Smooth muscle cell (in vitro differentiated cells): Measurements from ENCODE around the gene LRRK1. TPM values are rescaled to one million over a fixed set of nuclear protein-coding genes. Genes with fewer than 3 reads are reported as not detected.

Experiments
- DNase-seq: peaks from one replicate; lab custom pipeline; 2025; ENCODE audit not compliant: unreplicated experiment; lab: John Stamatoyannopoulos, UW
- H2AFZ ChIP-seq: fragments of 200-600 bp; sonication (generic); 2 replicates; pipeline ENCODE4 v1.6.0; 2016; ENCODE audit warnings: antibody characterized with exemption, low read depth, mild to moderate bottlenecking
- H3F3A ChIP-seq: fragments of 200-600 bp; sonication (generic); 2 replicates; pipeline ENCODE4 v1.6.0; 2017; ENCODE audit warnings: antibody characterized with exemption, low read depth
- H3K27ac ChIP-seq: fragments of 200-600 bp; sonication (generic); 2 replicates; pipeline ENCODE4 v1.5.1; 2016; ENCODE audit warnings: low read depth, mild to moderate bottlenecking
- H3K27me3 ChIP-seq: fragments of 200-600 bp; sonication (generic); 2 replicates; pipeline ENCODE4 v1.6.1; 2016; ENCODE audit warnings: low read depth, mild to moderate bottlenecking
- H3K36me3 ChIP-seq: fragments of 200-600 bp; sonication (generic); 2 replicates; pipeline ENCODE4 v1.5.1; 2016; ENCODE audit warnings: low read depth
- H3K4me1 ChIP-seq: fragments of 200-600 bp; sonication (generic); 2 replicates; pipeline ENCODE4 v1.5.1; 2016; ENCODE audit warnings: low read depth
- H3K4me2 ChIP-seq: fragments of 200-600 bp; sonication (generic); 2 replicates; pipeline ENCODE4 v1.6.0; 2016; ENCODE audit warnings: mild to moderate bottlenecking
- H3K4me3 ChIP-seq: fragments of 200-600 bp; sonication (generic); 2 replicates; pipeline ENCODE4 v1.5.1; 2016; ENCODE audit warnings: mild to moderate bottlenecking
- H3K79me2 ChIP-seq: fragments of 200-600 bp; sonication (generic); 2 replicates; pipeline ENCODE4 v1.6.0; 2016; ENCODE audit warnings: low read depth, mild to moderate bottlenecking
- H3K9ac ChIP-seq: fragments of 200-600 bp; sonication (generic); 2 replicates; pipeline ENCODE4 v1.6.0; 2016; ENCODE audit warnings: low read depth
- H3K9me3 ChIP-seq: fragments of 200-600 bp; sonication (generic); replicated peaks from 2 replicates; pipeline ENCODE4 v1.5.1; 2016; ENCODE audit warnings: low read depth
- H4K20me1 ChIP-seq: fragments of 200-600 bp; sonication (generic); 2 replicates; pipeline ENCODE4 v1.6.0; 2016; ENCODE audit warnings: low read depth
- CTCF ChIP-seq: fragments of 200-600 bp; sonication (generic); IDR thresholded peaks from 2 replicates; pipeline ENCODE4 v1.5.1; 2017; ENCODE audit warnings: borderline replicate concordance, mild to moderate bottlenecking, antibody characterized with exemption; ENCODE audit not compliant: insufficient read depth, poor library complexity, severe bottlenecking
- WGBS: methylation state at CpG from one replicate; pipeline ENCODE4 v1.1.7; 2016; ENCODE audit warnings: low lambda C conversion rate; 5-methylcytosine and 5-hydroxymethylcytosine counted together
- polyA plus RNA-seq: library from polyadenylated mRNA; unstranded; fragments of >200 nt; fragmentation: Nextera tagmentation; extraction: Ambion mirVana; gene quantifications from 2 replicates; pipeline ENCODE4 v1.2.1, GENCODE V29; 2016
- total RNA-seq: library from RNA; depleted of rRNA; stranded (reverse); fragments of >200 nt; gene quantifications from 2 replicates; pipeline ENCODE4 v1.2.3, GENCODE V29; 2014

Gene LRRK1
- total and polyA plus RNA-seq, 2 experiments from 2014 or later: 1.1 to 1.6 TPM

- WGBS: 96% methylated on average over 6 of the region's 6 CpGs
- H3K9ac ChIP-seq: no peak overlapping the region
- H3K27ac ChIP-seq: no peak overlapping the region
- H3K9me3 ChIP-seq: peaks cover 5% of the 10 kb centered on the region
- H3K4me2 ChIP-seq: no peak overlapping the region
- no peaks in the 10 kb centered on the region for H3K36me3 ChIP-seq
- no peaks in the 10 kb centered on the region for H3K79me2 ChIP-seq
- no peaks in the 10 kb centered on the region for H3K4me1 ChIP-seq
- no peaks in the 10 kb centered on the region for H3K27me3 ChIP-seq
- no peak overlapping the region for H3K4me3 ChIP-seq
- H2AFZ ChIP-seq: no peak overlapping the region
- H3F3A ChIP-seq: no peaks in the 10 kb centered on the region
- no peaks in the 10 kb centered on the region for H4K20me1 ChIP-seq
- no peak for DNase-seq
- TF ChIP-seq CTCF: no peak
Measured at GRCh38 chr15:101038327-101039003, 119.3 kb downstream of the LRRK1 start.

GRCh38 chr15:101039461-101039860 lies 120.3 kb downstream of the LRRK1 start:
- no peaks in the 10 kb centered on the region for H3K36me3 ChIP-seq
- H3K79me2 ChIP-seq: no peaks in the 10 kb centered on the region
- H3K27ac ChIP-seq: peak overlapping the region; percentile 54
- no peak overlapping the region for H2AFZ ChIP-seq
- no peaks in the 10 kb centered on the region for H3K4me1 ChIP-seq
- no peaks in the 10 kb centered on the region for H3K27me3 ChIP-seq
- H3K9me3 ChIP-seq: peaks cover 5% of the 10 kb centered on the region
- peak overlapping the region; percentile 10 for H3K9ac ChIP-seq
- no peak for DNase-seq
- no peaks in the 10 kb centered on the region for H3F3A ChIP-seq
- TF ChIP-seq CTCF: no peak
- H4K20me1 ChIP-seq: no peaks in the 10 kb centered on the region
- H3K4me2 ChIP-seq: no peak overlapping the region
- no peak overlapping the region for H3K4me3 ChIP-seq
- 49% methylated on average over 3 of the region's 3 CpGs for WGBS

DNA sequence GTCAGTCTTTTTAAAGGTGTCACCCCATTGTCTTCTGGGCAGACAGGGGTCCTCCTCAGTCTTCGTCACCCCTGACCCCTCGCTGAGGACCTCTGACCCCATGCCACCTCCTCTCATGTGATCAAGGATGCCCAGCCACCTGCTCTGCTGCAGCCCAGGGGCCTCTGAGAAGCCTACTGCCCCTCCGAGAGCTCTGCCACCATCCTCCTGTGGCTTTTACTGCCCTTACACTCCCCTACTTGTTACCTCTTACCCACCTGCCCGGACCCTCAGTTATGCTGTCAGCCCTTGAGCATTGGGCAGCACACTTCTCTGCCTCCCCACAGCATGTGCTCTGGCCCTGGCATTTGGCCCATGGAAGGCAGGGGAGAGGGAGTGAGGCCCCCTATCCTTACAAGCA lies 123.2 kb downstream of the LRRK1 start:
- Histone ChIP-seq H3K36me3 (no peaks in the 10 kb centered on the region), H2AFZ (no peak overlapping the region), H3K9me3 (no peaks in the 10 kb centered on the region), H4K20me1 (no peaks in the 10 kb centered on the region), H3K79me2 (no peaks in the 10 kb centered on the region), H3K4me2 (no peak overlapping the region), H3K4me3 (no peak overlapping the region), H3K27me3 (no peaks in the 10 kb centered on the region), H3K27ac (no peak overlapping the region), H3F3A (no peaks in the 10 kb centered on the region), H3K9ac (no peak overlapping the region), H3K4me1 (no peaks in the 10 kb centered on the region)
- no peak for DNase-seq
- 94% methylated on average over 4 of the region's 4 CpGs for WGBS
- no peak for TF ChIP-seq CTCF

- Histone ChIP-seq H3K4me1 (no peaks in the 10 kb centered on the region), H3K27ac (no peak overlapping the region), H3K9me3 (no peaks in the 10 kb centered on the region), H3K9ac (no peak overlapping the region), H3K27me3 (no peaks in the 10 kb centered on the region), H3K4me3 (no peak overlapping the region), H2AFZ (no peak overlapping the region), H3K4me2 (no peak overlapping the region), H3K36me3 (no peaks in the 10 kb centered on the region), H3K79me2 (no peaks in the 10 kb centered on the region), H4K20me1 (no peaks in the 10 kb centered on the region), H3F3A (no peaks in the 10 kb centered on the region)
- no peak for TF ChIP-seq CTCF
- DNase-seq: no peak
- 94% methylated on average over 5 of the region's 5 CpGs for WGBS
Measured at GRCh38 chr15:101043011-101043410, 123.9 kb downstream of the LRRK1 start.
